Psoas muscle (tissue), 8 donors: Measurements from ENCODE around the gene IGF1. TPM values are rescaled to one million over a fixed set of nuclear protein-coding genes. Genes with fewer than 3 reads are reported as not detected.
"Not testable (repeated sequence)": the region's sequence is repeated elsewhere in the genome, so short reads cannot be mapped to it uniquely, and the experiment has no call there.

Experiments used
- ATAC-seq, 4 donors: fragments of 200-7000 bp; cut with Tn5 transposase; one replicate each; pipeline ENCODE4 v1.9.1; 2020; ENCODE audit warnings: moderate library complexity in 3 of 4, mild to moderate bottlenecking in 2 of 4
- DNase-seq, 2 donors: peaks; one replicate each; pipeline ENCODE4 v3.0.0-alpha.2; 2020
- H3K27ac ChIP-seq: fragments of 200-600 bp; one replicate; pipeline ENCODE4 v1.8.0; 2022
- H3K27me3 ChIP-seq, 3 donors: fragments of 200-600 bp in 1 of 3; one replicate each; pipeline versions ENCODE4 v1.6.1 to v1.8.0; 2013 to 2022; ENCODE audit warnings: low read length in 2 of 3, mild to moderate bottlenecking in 2 of 3, moderate library complexity in 1 of 3; ENCODE audit not compliant: insufficient read depth in 3 of 3
- H3K36me3 ChIP-seq, 2 donors: fragments of 200-600 bp in 1 of 2; one replicate each; pipeline versions ENCODE4 v1.6.1 to v1.8.0; 2013 to 2022; ENCODE audit warnings: low read depth in 1 of 2, mild to moderate bottlenecking in 1 of 2, moderate library complexity in 1 of 2; ENCODE audit not compliant: insufficient read depth in 1 of 2
- H3K4me1 ChIP-seq: fragments of 200-600 bp; one replicate; pipeline ENCODE4 v1.8.0; 2022
- H3K4me3 ChIP-seq: fragments of 200-600 bp; one replicate; pipeline ENCODE4 v1.8.0; 2022; ENCODE audit warnings: mild to moderate bottlenecking
- H3K9me3 ChIP-seq: fragments of 200-600 bp; one replicate; pipeline ENCODE4 v1.8.0; 2022
- CTCF ChIP-seq: fragments of 200-600 bp; IDR thresholded peaks from one replicate; pipeline ENCODE4 v1.8.0; 2022; ENCODE audit warnings: antibody characterized with exemption
- WGBS, 3 donors: extraction: QIAGEN DNeasy Blood & Tissue Kit; methylation state at CpG; one replicate each; pipeline versions ENCODE4 v1.1.6 to v1.1.7; 2013; 5-methylcytosine and 5-hydroxymethylcytosine counted together
- intact Hi-C, 2 donors: fragments of 100-400 bp; cut with DNase I; formaldehyde crosslinking; loops; one replicate each; pipeline versions ENCODE4 v1.11.0 to v1.14.2; 2022
- polyA plus RNA-seq, 3 donors: library from polyadenylated mRNA; stranded (reverse); fragments of 200-250 nt; gene quantifications; one replicate each; pipeline ENCODE4 v1.2.3, GENCODE V29; 2013
- total RNA-seq, 4 donors: library from RNA; stranded (reverse); fragmentation: NEBNext Ultra II Directional in 2 of 4; extraction: Animal tissue kit (Norgen Biotek cat#: 25700) in 2 of 4; gene quantifications; one replicate each; pipeline versions ENCODE4 v1.2.1 to v1.2.4, GENCODE V29; 2021 to 2023
- donor health status: healthy with polysubstance abuse.
- donor health status: DM: no; HTN: no; CAD: no; lungs with moderate emphysema.
- donor health status: Bipolar disorder and iron deficiency.
- donor health status: healthy.
- donor health status: DM: yes; HTN: yes; CAD: no.
- donor health status: DM: no; HTN: no; CAD: no.
- donor health status: DM: no; HTN: no; CAD: no.
- donor health status: DM: yes; HTN: yes; CAD: no.

Gene IGF1
- total and polyA plus RNA-seq, 7 donors, result 5.3 to 30.2 (median 18.7) TPM

- ATAC-seq (no peak), DNase-seq (no peak)
- Histone ChIP-seq H3K9me3 (no peaks in the 10 kb centered on the region), H3K4me3 (no peak overlapping the region), H3K27me3 (no peaks in the 10 kb centered on the region), H3K4me1 (peaks cover 16% of the 10 kb centered on the region), H3K36me3 (no peaks in the 10 kb centered on the region), H3K27ac (no peak overlapping the region)
- WGBS, 3 donors, result 39 to 68% (median 40%) methylated on average over 2 of the region's 2 CpGs
- TF ChIP-seq CTCF, result no peak
- intact Hi-C loops, result no loop called here
Measured at GRCh38 chr12:102452605-102453004, 27.8 kb downstream of the IGF1 start.

GRCh38 chr12:102449018-102449417 lies 31.3 kb downstream of the IGF1 start:
- H3K27ac ChIP-seq, H3K4me3 ChIP-seq, ATAC-seq, H3K27me3 ChIP-seq, H3K4me1 ChIP-seq, H3K36me3 ChIP-seq, H3K9me3 ChIP-seq, DNase-seq, intact Hi-C loops: not testable (repeated sequence)
- WGBS, 3 donors, result 91 to 98% (median 93%) methylated on average over 3 of the region's 3 CpGs

- H3K4me3 ChIP-seq, H3K27ac ChIP-seq, ATAC-seq, intact Hi-C loops, DNase-seq, H3K4me1 ChIP-seq, H3K27me3 ChIP-seq, H3K9me3 ChIP-seq, H3K36me3 ChIP-seq: not testable (repeated sequence)
- WGBS, 3 donors, result 93 to 95% (median 94%) methylated on average over 3 of the region's 3 CpGs
Measured at GRCh38 chr12:102447426-102447825, 32.9 kb downstream of the IGF1 start.

- ATAC-seq, result no peak
- Histone ChIP-seq H3K36me3 (no peaks in the 10 kb centered on the region), H3K27me3 (no peaks in the 10 kb centered on the region), H3K4me1 (no peaks in the 10 kb centered on the region), H3K27ac (no peak overlapping the region), H3K4me3 (no peak overlapping the region), H3K9me3 (no peaks in the 10 kb centered on the region)
- WGBS, 3 donors, result 87 to 94% (median 90%) methylated on average over 7 of the region's 7 CpGs
- DNase-seq, result no peak
- no peak for TF ChIP-seq CTCF
- intact Hi-C loops, result no loop called here
Measured at GRCh38 chr12:102444707-102445106, 35.7 kb downstream of the IGF1 start.

GRCh38 chr12:102444093-102444492 lies 36.3 kb downstream of the IGF1 start:
- 96 to 97% (median 97%) methylated on average over 3 of the region's 3 CpGs for WGBS, 3 donors
- ATAC-seq (no peak), DNase-seq (no peak)
- intact Hi-C loops, result no loop called here
- Histone ChIP-seq H3K4me3 (no peak overlapping the region), H3K27ac (no peak overlapping the region), H3K9me3 (no peaks in the 10 kb centered on the region), H3K4me1 (peaks cover 5% of the 10 kb centered on the region), H3K27me3 (no peaks in the 10 kb centered on the region), H3K36me3 (no peaks in the 10 kb centered on the region)
- TF ChIP-seq CTCF, result no peak

GRCh38 chr12:102441077-102441596 lies 39.2 kb downstream of the IGF1 start:
- TF ChIP-seq CTCF, result no peak
- H3K27ac ChIP-seq, result no peak overlapping the region
- peaks cover 10% of the 10 kb centered on the region for H3K4me1 ChIP-seq
- H3K9me3 ChIP-seq, result no peaks in the 10 kb centered on the region
- no peaks in the 10 kb centered on the region for H3K36me3 ChIP-seq
- DNase-seq, result no peak
- ATAC-seq, result no peak
- H3K4me3 ChIP-seq, result no peak overlapping the region
- WGBS, 3 donors, result 92 to 98% (median 92%) methylated on average over 1 of the region's 1 CpG
- H3K27me3 ChIP-seq, result no peaks in the 10 kb centered on the region
- intact Hi-C loops, result no loop called here
